ENCODE results near the gene FKRP.

GRCh38 chr19:46753420-46754155 is 7.7 kb downstream of the FKRP start:
- no peak for TF ChIP-seq GATA2 (IDR thresholded peaks at IDR 0.05; ENCODE audit: low read depth, low read length)
- no peak for TF ChIP-seq GATA3 (IDR thresholded peaks at IDR 0.05; ENCODE audit: low read depth, low read length)
